Muscle of back (tissue), 11 donors: ENCODE data around the gene PCAT7. TPM values are rescaled to one million over a fixed set of nuclear protein-coding genes. Genes with fewer than 3 reads are reported as not detected.
A peak's percentile ranks its signal among the peaks of the same experiment; 100 is the strongest.
"Not testable (repeated sequence)": the region's sequence is repeated elsewhere in the genome, so short reads cannot be mapped to it uniquely, and the experiment has no call there.

Source experiments
- DNase-seq, 3 donors: peaks; one replicate each; pipeline versions ENCODE4 v3.0.0 to v3.0.0-alpha.2; 2013
- polyA plus RNA-seq, 10 donors: library from polyadenylated mRNA; unstranded; fragments of 120-200 nt; gene quantifications; one replicate each; pipeline ENCODE4 v1.2.1, GENCODE V29; 2013; ENCODE audit not compliant: insufficient read length in 10 of 10

PCAT7 gene
- polyA plus RNA-seq, 10 donors: 1.4 to 11.1 (median 4.5) TPM

GRCh38 chr9:94560237-94560636 is 5.4 kb downstream of the PCAT7 start:
- no peak for DNase-seq

- DNase-seq: no peak
These were observed 8.7 kb downstream of the PCAT7 start for GRCh38 chr9:94563548-94563947.

GRCh38 chr9:94564279-94564678 is 9.4 kb downstream of the PCAT7 start:
- DNase-seq: not testable (repeated sequence)

GRCh38 chr9:94566550-94566949 is 11.7 kb downstream of the PCAT7 start:
- DNase-seq: no peak

- DNase-seq: no peak
These were observed 12.4 kb downstream of the PCAT7 start for GRCh38 chr9:94567271-94567670.

GRCh38 chr9:94568250-94568889 is 13.5 kb downstream of the PCAT7 start:
- DNase-seq: no peak

GRCh38 chr9:94568972-94569712 is 14.3 kb downstream of the PCAT7 start:
- no peak for DNase-seq

- no peak for DNase-seq
These were observed 21.2 kb downstream of the PCAT7 start for GRCh38 chr9:94576131-94576530.

GRCh38 chr9:94577036-94577435 is 22.2 kb downstream of the PCAT7 start:
- no peak for DNase-seq

- DNase-seq: no peak
These were observed 22.7 kb downstream of the PCAT7 start for GRCh38 chr9:94577571-94577970.

GRCh38 chr9:94581728-94582127 is 26.8 kb downstream of the PCAT7 start:
- no peak for DNase-seq

- DNase-seq: no peak
These were observed 29.7 kb downstream of the PCAT7 start for GRCh38 chr9:94584555-94584954.

- no peak for DNase-seq
These were observed 31.4 kb downstream of the PCAT7 start for GRCh38 chr9:94586316-94586715.

- DNase-seq: peak in 1 of 3 donors; percentile 39
These were observed 31.9 kb downstream of the PCAT7 start for GRCh38 chr9:94586814-94587213.

GRCh38 chr9:94588681-94589080 is 33.8 kb downstream of the PCAT7 start:
- no peak for DNase-seq

GRCh38 chr9:94591046-94591545 is 36.2 kb downstream of the PCAT7 start:
- not testable (repeated sequence) for DNase-seq

- DNase-seq: no peak
These were observed 37.0 kb downstream of the PCAT7 start for GRCh38 chr9:94591876-94592275.

GRCh38 chr9:94592683-94593082 is 37.8 kb downstream of the PCAT7 start:
- not testable (repeated sequence) for DNase-seq

GRCh38 chr9:94593459-94594345 is 38.8 kb downstream of the PCAT7 start, which contains the start of gene FBP2:
Gene FBP2 (minus strand): TSS chr9:94593824. CDS start chr9:94593726, 98 bp downstream.
- DNase-seq: no peak

- no peak for DNase-seq
These were observed 44.2 kb downstream of the PCAT7 start for GRCh38 chr9:94599102-94599501.

- no peak for DNase-seq
These were observed 45.4 kb downstream of the PCAT7 start for GRCh38 chr9:94600258-94600657.

GRCh38 chr9:94600715-94601114 is 45.8 kb downstream of the PCAT7 start:
- no peak for DNase-seq
